HG02884 (cell line): ENCODE measurements around the gene HIC2.
"Not testable (repeated sequence)": the region's sequence is repeated elsewhere in the genome, so short reads cannot be mapped to it uniquely, and the experiment has no call there.

ENCODE experiments used
- ATAC-seq: cut with Tn5 transposase; IDR thresholded peaks from one replicate; pipeline ENCODE4 v1.9.1; 2021; ENCODE audit warnings: mild to moderate bottlenecking, moderate library complexity; ENCODE audit not compliant: unreplicated experiment

HIC2 gene

DNA sequence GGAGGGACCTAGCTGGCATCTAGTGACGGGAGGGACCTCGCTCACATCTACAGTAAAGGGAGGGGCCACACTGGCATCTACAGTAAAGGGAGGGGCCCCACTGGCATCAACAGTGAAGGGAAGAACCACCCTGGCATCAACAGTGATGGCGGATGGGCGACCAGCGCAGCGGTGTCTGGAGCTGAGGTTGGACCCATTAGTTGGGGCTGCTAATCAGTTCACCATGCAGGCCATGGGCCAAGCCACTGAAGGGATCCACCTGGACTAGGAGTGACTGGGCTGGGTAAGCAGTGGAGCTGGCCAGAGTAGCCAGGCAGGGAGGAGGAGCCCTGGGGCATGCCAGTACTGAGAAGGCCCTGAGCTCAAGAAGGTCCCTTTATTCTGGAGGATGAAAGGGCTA is 73.4 kb downstream of the HIC2 start:
- not testable (repeated sequence) for ATAC-seq

DNA sequence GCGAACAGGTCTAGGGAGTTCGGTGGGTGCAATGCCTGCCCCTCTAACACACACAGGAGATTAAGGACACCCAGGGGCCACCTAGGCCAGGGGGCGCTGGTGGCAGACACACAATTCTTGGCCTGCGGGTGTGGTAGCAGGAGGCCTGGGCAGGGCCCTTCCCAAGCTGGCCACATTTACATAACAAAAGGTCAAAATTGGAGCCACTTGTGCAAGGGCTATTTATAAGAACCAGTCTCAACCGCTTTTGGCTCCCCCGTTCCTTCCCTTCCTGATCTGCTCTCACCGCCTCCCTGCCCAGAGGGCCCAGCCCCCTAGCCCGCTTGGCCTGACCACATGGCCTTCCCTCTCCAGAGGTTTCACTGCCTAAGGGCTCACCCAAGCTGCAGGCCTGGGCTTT is 75.1 kb downstream of the HIC2 start:
- ATAC-seq, result not testable (repeated sequence)

DNA sequence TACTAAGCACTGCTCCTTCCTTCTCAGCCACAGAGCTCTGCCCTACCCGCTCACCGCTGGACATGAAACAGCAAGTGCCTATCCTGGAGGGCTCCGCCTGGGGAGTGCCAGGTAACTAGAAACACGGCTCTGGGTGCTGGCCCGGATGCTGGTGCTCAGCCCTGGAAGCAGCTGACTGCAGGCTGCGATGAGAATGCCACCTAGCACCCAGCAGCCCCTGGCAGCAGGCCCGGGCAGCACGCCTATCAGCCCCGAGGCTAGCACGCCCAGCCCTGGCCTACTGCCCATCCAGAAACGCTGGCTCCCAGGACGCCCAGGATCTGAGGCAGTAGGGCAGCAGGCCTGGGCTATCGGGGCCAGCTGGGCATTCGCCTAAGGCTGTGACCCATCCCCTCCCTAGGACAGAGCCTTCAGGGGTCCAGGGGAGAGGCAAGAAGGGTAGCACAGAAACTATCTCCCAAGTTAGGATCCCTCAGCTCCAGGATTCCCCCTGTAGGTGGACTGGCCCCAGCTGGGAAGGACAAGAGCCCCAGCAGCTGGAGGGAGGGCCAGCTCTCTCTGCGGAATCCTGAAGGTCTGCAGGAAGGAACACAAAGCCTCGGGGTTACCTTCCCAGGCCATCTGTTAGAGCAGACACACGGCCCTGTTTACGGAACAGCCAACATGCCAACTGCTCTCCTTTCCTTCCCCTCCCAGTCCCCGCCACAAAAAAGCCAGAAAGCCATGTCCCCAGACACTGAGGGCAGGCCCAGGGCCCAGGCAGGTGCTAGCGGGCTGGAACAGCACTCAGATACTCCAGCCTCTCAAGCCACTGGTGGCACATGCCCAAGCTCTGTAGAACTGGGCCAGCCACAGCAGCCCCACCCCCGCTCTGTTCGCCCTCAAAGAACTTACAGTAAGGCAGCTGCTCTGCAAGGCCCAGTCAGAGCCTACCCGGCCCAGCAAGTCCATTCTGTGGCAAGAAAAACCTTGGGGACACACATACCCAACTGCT is 76.9 kb downstream of the HIC2 start:
- ATAC-seq, result not testable (repeated sequence)

DNA sequence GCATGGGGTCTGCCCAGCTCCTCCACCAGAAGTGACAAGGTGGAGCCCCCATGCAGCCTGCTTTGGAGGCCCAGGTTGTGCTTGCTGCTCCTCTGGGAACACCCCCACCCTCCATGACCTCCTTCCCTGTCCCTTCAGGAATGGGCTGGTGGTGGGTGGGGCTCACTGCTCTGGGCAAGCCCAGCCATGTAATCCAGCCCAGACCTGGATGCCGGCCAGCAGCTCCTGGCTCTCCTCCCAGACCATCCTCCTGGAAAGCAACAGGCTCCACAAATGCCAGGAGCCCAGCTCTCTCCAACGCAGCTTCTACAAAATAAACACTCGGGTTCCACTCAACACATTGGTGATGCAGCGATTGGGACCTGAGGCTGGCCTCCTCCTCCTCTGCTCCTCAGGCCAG is 80.8 kb downstream of the HIC2 start:
- not testable (repeated sequence) for ATAC-seq

DNA sequence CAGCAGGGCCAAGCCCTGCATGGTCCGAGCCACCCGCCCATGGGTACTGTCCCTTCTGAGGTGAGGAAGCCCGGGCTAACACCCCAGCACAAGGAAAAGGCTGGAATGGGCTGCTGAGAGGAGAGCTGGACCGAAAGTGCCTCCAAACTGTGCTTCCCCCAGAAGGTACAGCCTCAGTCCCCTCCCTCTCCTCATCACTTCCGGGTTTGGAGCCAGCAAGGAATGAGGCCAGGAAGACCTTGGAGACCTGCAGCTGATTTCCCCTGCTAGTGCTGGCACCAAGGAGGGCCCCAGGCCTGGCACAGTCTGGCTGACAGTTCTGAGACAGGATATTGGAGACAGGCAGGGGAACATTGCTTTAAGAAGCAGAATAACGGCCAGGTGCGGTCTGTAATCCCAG is 81.3 kb downstream of the HIC2 start:
- ATAC-seq, result not testable (repeated sequence)

DNA sequence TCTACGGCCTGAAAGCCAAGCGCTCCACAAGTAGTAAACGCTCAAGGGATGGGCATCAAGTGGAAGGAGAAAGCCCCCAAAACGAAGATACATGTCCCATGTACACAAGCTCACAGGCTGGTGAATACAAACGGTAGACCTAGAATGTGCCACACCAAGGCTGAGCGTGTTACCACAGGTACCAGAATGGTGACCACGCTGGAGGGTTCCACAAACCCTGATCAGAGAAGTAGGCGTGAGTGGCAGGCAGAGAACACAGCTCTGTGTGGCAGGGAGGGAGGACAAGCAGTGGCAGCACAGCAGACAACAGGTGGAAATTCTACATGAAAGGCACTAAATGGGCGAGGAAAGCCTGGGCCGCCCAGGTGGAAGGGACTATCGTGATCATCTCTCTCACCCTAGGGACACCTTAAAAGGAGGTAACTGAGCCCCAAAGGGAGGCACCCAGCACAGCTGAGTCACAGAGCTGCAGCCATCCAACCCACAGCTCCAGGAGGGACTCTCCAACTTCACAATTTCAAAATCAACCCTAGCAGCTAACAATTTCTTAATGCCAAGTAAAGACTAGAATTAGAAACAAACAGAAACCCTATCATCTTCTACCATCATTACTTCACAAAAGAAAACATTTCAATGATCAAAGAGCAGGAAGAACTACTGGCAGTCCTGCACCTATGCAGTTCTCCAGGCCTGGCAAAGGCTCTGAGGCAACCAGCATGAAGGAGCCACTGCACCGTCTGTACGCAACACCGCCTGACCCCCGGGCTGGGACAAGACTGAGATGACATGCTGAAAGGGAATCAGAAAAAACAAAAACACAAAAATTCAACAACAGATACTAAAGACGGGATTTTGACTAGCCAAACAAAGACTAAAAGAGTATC is 82.7 kb downstream of the HIC2 start:
- not testable (repeated sequence) for ATAC-seq
